Loucy (cell line): ENCODE results near the gene KRT76.

Experiments used
- H2AFZ ChIP-seq: fragments of 200-600 bp; sonication (generic); 2 replicates; pipeline ENCODE4 v1.6.0; 2016; ENCODE audit warnings: antibody characterized with exemption, mild to moderate bottlenecking, low read length, moderate library complexity
- H3F3A ChIP-seq: fragments of 200-600 bp; 2 replicates; pipeline ENCODE4 v1.6.0; 2016; ENCODE audit warnings: antibody characterized with exemption, low read depth, mild to moderate bottlenecking
- H3K27me3 ChIP-seq: fragments of 200-600 bp; sonication (generic); 2 replicates; pipeline ENCODE4 v1.6.1; 2014; ENCODE audit warnings: low read length, mild to moderate bottlenecking; ENCODE audit not compliant: insufficient read depth, poor library complexity, severe bottlenecking
- H3K36me3 ChIP-seq: fragments of 200-600 bp; sonication (generic); 2 replicates; pipeline ENCODE4 v1.6.1; 2016; ENCODE audit warnings: low read length; ENCODE audit not compliant: insufficient read depth
- H3K4me1 ChIP-seq: fragments of 200-600 bp; sonication (generic); 2 replicates; pipeline ENCODE4 v1.5.1; 2014; ENCODE audit warnings: low read length, mild to moderate bottlenecking; ENCODE audit not compliant: insufficient read depth, poor library complexity, severe bottlenecking
- H3K4me2 ChIP-seq: fragments of 200-600 bp; sonication (generic); 2 replicates; pipeline ENCODE4 v1.6.0; 2014; ENCODE audit warnings: antibody characterized with exemption, low read length, low read depth, mild to moderate bottlenecking; ENCODE audit not compliant: poor library complexity, severe bottlenecking
- H3K4me3 ChIP-seq: fragments of 200-600 bp; sonication (generic); 2 replicates; pipeline ENCODE4 v1.5.1; 2014; ENCODE audit warnings: low read length, mild to moderate bottlenecking, mixed read lengths; ENCODE audit not compliant: poor library complexity, severe bottlenecking
- H3K79me2 ChIP-seq: fragments of 200-600 bp; sonication (generic); 2 replicates; pipeline ENCODE4 v1.6.1; 2014; ENCODE audit warnings: low read length; ENCODE audit not compliant: insufficient read depth
- H3K9ac ChIP-seq: fragments of 200-600 bp; sonication (generic); 2 replicates; pipeline ENCODE4 v1.6.0; 2014; ENCODE audit warnings: mild to moderate bottlenecking, low read depth, low read length, moderate library complexity; ENCODE audit not compliant: poor library complexity, severe bottlenecking
- H3K9me2 ChIP-seq: fragments of 200-600 bp; sonication (generic); replicated peaks from 2 replicates; pipeline ENCODE4 v1.6.1; 2016; ENCODE audit warnings: low read depth, low read length, mixed read lengths
- H3K9me3 ChIP-seq: fragments of 200-600 bp; sonication (generic); 2 replicates; pipeline ENCODE4 v1.6.1; 2014; ENCODE audit warnings: mild to moderate bottlenecking, antibody characterized with exemption, low read length, low read depth; ENCODE audit not compliant: insufficient read depth
- H4K20me1 ChIP-seq: fragments of 200-600 bp; sonication (generic); 2 replicates; pipeline ENCODE4 v1.6.0; 2014; ENCODE audit warnings: antibody characterized with exemption, low read length, mild to moderate bottlenecking; ENCODE audit not compliant: insufficient read depth, poor library complexity, severe bottlenecking
- EZH2phosphoT487 ChIP-seq: fragments of 200-600 bp; IDR thresholded peaks from 2 replicates; pipeline ENCODE4 v1.6.1; 2018; ENCODE audit warnings: antibody characterized with exemption, mild to moderate bottlenecking, moderate library complexity, borderline replicate concordance
- TF ChIP-seq, protein P1 (sequence below): fragments of 200-600 bp; sonication (generic); conservative IDR thresholded peaks from 2 replicates; pipeline ENCODE4 v1.5.1; 2014; ENCODE audit warnings: mild to moderate bottlenecking, antibody characterized with exemption, low read length

The KRT76 gene

DNA sequence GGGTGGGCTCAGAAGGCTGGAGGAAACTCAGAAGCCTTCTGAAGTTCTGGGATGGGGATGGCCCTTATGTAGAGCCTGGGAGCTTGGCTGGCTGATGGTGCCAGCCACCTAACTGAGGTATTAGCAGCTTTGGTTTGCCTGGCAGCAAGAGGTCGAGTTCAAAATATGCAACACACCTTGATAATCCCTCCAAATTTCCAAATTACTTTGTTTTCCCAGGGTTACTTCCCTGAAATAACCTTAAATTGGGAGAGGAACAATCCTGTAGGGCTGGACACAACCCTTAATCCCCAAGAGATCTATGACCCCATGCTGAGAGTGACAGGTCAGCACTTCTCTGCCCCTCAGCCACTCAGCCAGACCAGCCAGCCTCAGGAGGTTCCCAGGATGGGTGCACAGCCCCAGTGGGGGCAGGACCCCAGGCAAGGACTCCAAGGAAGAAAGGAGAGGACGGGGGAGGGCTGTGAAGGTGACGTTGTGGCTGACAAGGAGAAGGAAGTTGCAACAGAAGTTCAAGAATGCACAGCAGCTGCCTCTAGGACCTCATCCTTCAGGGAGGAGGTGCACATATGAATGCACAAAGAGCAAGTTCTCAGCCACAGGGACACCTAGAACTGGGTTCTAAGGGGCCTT is 55.2 kb downstream of the KRT76 start:
- H3F3A ChIP-seq = no peaks in the 10 kb centered on the region
- no peak overlapping the region for H3K4me2 ChIP-seq
- H3K9me3 ChIP-seq = no peaks in the 10 kb centered on the region
- H3K4me3 ChIP-seq = no peak overlapping the region
- no peaks in the 10 kb centered on the region for H3K9me2 ChIP-seq
- TF ChIP-seq EZH2phosphoT487 = no peak
- TF ChIP-seq, protein P1, sequence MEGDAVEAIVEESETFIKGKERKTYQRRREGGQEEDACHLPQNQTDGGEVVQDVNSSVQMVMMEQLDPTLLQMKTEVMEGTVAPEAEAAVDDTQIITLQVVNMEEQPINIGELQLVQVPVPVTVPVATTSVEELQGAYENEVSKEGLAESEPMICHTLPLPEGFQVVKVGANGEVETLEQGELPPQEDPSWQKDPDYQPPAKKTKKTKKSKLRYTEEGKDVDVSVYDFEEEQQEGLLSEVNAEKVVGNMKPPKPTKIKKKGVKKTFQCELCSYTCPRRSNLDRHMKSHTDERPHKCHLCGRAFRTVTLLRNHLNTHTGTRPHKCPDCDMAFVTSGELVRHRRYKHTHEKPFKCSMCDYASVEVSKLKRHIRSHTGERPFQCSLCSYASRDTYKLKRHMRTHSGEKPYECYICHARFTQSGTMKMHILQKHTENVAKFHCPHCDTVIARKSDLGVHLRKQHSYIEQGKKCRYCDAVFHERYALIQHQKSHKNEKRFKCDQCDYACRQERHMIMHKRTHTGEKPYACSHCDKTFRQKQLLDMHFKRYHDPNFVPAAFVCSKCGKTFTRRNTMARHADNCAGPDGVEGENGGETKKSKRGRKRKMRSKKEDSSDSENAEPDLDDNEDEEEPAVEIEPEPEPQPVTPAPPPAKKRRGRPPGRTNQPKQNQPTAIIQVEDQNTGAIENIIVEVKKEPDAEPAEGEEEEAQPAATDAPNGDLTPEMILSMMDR = no peak
- H4K20me1 ChIP-seq = no peaks in the 10 kb centered on the region
- no peaks in the 10 kb centered on the region for H3K27me3 ChIP-seq
- H3K9ac ChIP-seq = no peak overlapping the region
- H3K36me3 ChIP-seq = no peaks in the 10 kb centered on the region
- no peak overlapping the region for H2AFZ ChIP-seq
- no peaks in the 10 kb centered on the region for H3K4me1 ChIP-seq
- no peaks in the 10 kb centered on the region for H3K79me2 ChIP-seq

DNA sequence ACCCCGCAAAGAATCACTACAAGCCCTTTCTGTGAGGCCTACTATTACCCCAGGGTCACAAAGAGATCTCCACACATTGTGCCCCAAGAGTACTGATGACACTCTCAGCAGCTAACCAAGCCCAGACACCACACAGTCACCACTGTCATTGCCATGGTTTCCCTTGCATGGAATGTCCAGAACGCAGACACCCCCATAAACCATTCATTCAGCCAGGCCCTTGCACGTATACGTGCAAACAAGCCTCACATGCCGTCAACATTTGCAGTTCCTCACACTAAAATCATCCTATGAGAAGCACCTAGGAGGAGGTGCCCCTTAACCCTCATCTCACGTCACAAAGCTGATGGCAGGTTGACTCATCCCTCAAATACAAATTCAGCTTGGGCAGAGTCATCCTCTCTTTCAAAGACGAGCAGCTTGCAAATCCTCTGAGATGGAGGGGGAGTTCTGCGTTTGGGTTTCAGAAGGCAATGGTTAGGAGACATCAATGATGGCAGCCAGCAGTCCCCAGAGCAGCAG is 56.7 kb downstream of the KRT76 start:
- Histone ChIP-seq H3K9ac (no peak overlapping the region), H3K27me3 (no peaks in the 10 kb centered on the region), H3K4me2 (no peak overlapping the region), H3K36me3 (no peaks in the 10 kb centered on the region), H3K4me3 (no peak overlapping the region), H2AFZ (no peak overlapping the region), H3K9me2 (no peaks in the 10 kb centered on the region), H3K9me3 (no peaks in the 10 kb centered on the region), H3K4me1 (no peaks in the 10 kb centered on the region), H3K79me2 (no peaks in the 10 kb centered on the region), H4K20me1 (no peaks in the 10 kb centered on the region), H3F3A (no peaks in the 10 kb centered on the region)
- no peak for TF ChIP-seq EZH2phosphoT487
- TF ChIP-seq, protein P1 = no peak
